GM12878 (cell line): ENCODE data around the gene GIPC1. TPM values are rescaled to one million over a fixed set of nuclear protein-coding genes. Genes with fewer than 3 reads are reported as not detected.
A peak's percentile ranks its signal among the peaks of the same experiment; 100 is the strongest.

Experiments
- FOXM1 ChIP-seq: IDR thresholded peaks from 2 replicates; pipeline ENCODE4 v1.6.1; 2012; ENCODE audit warnings: low read depth, mild to moderate bottlenecking, inconsistent platforms, low read length, moderate library complexity
- MTA3 ChIP-seq: IDR thresholded peaks from 2 replicates; pipeline ENCODE4 v1.6.1; 2012; ENCODE audit warnings: low read length, inconsistent platforms, borderline replicate concordance
- SMAD5 ChIP-seq: IDR thresholded peaks from 2 replicates; pipeline ENCODE4 v1.6.1; 2016; ENCODE audit warnings: antibody characterized with exemption, low read depth
- SMARCA5 ChIP-seq: fragments of 450-650 bp; IDR thresholded peaks from 2 replicates; pipeline ENCODE4 v1.6.1; 2017; ENCODE audit warnings: mild to moderate bottlenecking
- SPI1 ChIP-seq: IDR thresholded peaks from 2 replicates; pipeline ENCODE4 v1.6.1; 2011; ENCODE audit warnings: low read depth, mild to moderate bottlenecking, low read length, moderate library complexity, borderline replicate concordance; ENCODE audit not compliant: insufficient read depth
- SREBF2 ChIP-seq: IDR thresholded peaks from 2 replicates; pipeline ENCODE4 v1.6.1; 2012; ENCODE audit warnings: mild to moderate bottlenecking, low read length
- SUPT20H ChIP-seq: IDR thresholded peaks from 2 replicates; pipeline ENCODE4 v1.6.1; 2011; ENCODE audit warnings: low read depth, mild to moderate bottlenecking, low read length, moderate library complexity, borderline replicate concordance; ENCODE audit not compliant: control insufficient read depth
- TARDBP ChIP-seq: IDR thresholded peaks from 2 replicates; pipeline ENCODE4 v1.6.1; 2016; ENCODE audit warnings: borderline replicate concordance
- polyA plus RNA-seq, 11 experiments: library from polyadenylated mRNA; depleted of rRNA in 4 of 11; unstranded in 6 of 11; stranded (reverse) in 5 of 11; fragments of >200 nt; fragmentation: Nextera tagmentation in 4 of 11; fragmentation: Illumina TruSeq in 1 of 11; extraction: Ambion mirVana in 4 of 11; extraction: Trizol in 1 of 11; gene quantifications; 1 replicate in 1 of 11; 2 replicates in 10 of 11; pipeline versions ENCODE4 v1.2.1 to v1.2.3, GENCODE V29; 2011 to 2016; ENCODE audit warnings: inconsistent platforms in 2 of 11, missing spikeins in 2 of 11, low read depth in 1 of 11
- total RNA-seq, 4 experiments: library from RNA; depleted of rRNA in 3 of 4; stranded (reverse); fragments of >200 nt in 3 of 4; fragmentation: Illumina TruSeq in 1 of 4; extraction: Trizol in 1 of 4; gene quantifications; 2 replicates each; pipeline versions ENCODE4 v1.2.1 to v1.2.3, GENCODE V29; 2013 to 2021
- TF ChIP-seq, protein P1 (sequence below): fragments of 450-650 bp; IDR thresholded peaks from 2 replicates; pipeline ENCODE4 v1.6.1; 2017; ENCODE audit warnings: mild to moderate bottlenecking, moderate library complexity
- TF ChIP-seq, protein P2 (sequence below): fragments of 450-650 bp; formaldehyde crosslinking; IDR thresholded peaks from 2 replicates; pipeline ENCODE4 v1.4.0; 2022; ENCODE audit warnings: mild to moderate bottlenecking, moderate library complexity

Gene GIPC1
- total and polyA plus RNA-seq, 10 of the 15 experiments (the other 5 are each of a cell fraction or from before 2014, with no cell fraction given) = 0.47 to 24.1 (median 13.6) TPM

DNA sequence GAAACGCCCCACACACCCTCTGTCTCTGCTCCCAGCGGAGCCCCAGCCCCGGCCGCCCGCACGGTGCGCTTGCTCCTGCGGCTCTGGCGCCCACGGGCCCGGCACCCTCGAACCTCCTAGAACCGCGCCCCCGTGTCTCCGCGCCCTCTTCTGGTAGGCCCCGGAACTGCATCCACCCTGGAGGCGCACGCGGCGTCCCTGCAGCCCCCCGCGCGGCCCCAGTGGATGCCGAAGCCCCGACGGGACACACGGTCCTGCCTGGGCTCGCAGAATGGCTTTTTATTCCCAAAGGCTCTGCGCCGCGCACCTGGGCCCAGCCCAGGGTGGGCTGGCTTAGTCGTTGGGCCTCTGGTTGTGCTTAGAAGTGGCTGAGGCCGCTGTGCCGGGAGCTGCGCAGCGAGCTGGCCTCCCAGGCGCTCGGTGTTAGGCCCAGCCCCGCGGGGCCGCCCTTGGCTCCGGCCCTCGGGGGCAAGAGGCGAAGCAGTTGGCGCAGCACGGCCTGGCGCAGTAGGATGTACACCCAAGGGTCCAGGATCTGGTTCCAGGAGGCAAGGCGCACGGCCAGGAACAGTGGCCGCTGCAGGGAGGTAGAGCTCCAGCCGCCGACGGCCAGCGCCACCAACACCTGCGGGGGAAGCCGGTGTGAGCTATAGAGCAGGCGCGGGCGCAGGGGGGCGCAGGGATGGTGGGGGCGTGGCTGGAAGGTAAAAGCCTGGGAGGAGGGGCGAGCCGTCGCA is 23.6 kb downstream of the GIPC1 start (continued):
- TF ChIP-seq SREBF2 = no peak
- no peak for TF ChIP-seq TARDBP
- 0 out of 2 replicates have a peak, but pooled peaks have one; percentile 17 for TF ChIP-seq FOXM1
- TF ChIP-seq, protein P1, sequence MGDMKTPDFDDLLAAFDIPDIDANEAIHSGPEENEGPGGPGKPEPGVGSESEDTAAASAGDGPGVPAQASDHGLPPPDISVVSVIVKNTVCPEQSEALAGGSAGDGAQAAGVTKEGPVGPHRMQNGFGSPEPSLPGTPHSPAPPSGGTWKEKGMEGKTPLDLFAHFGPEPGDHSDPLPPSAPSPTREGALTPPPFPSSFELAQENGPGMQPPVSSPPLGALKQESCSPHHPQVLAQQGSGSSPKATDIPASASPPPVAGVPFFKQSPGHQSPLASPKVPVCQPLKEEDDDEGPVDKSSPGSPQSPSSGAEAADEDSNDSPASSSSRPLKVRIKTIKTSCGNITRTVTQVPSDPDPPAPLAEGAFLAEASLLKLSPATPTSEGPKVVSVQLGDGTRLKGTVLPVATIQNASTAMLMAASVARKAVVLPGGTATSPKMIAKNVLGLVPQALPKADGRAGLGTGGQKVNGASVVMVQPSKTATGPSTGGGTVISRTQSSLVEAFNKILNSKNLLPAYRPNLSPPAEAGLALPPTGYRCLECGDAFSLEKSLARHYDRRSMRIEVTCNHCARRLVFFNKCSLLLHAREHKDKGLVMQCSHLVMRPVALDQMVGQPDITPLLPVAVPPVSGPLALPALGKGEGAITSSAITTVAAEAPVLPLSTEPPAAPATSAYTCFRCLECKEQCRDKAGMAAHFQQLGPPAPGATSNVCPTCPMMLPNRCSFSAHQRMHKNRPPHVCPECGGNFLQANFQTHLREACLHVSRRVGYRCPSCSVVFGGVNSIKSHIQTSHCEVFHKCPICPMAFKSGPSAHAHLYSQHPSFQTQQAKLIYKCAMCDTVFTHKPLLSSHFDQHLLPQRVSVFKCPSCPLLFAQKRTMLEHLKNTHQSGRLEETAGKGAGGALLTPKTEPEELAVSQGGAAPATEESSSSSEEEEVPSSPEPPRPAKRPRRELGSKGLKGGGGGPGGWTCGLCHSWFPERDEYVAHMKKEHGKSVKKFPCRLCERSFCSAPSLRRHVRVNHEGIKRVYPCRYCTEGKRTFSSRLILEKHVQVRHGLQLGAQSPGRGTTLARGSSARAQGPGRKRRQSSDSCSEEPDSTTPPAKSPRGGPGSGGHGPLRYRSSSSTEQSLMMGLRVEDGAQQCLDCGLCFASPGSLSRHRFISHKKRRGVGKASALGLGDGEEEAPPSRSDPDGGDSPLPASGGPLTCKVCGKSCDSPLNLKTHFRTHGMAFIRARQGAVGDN = no peak
- no peak for TF ChIP-seq SUPT20H
- no peak for TF ChIP-seq SPI1
- no peak for TF ChIP-seq SMAD5
- TF ChIP-seq SMARCA5 = peak; percentile 41; the same call in 1 of the 2 replicates
- peak; percentile 58; the same call in 1 of the 2 replicates for TF ChIP-seq MTA3
- TF ChIP-seq, protein P2, sequence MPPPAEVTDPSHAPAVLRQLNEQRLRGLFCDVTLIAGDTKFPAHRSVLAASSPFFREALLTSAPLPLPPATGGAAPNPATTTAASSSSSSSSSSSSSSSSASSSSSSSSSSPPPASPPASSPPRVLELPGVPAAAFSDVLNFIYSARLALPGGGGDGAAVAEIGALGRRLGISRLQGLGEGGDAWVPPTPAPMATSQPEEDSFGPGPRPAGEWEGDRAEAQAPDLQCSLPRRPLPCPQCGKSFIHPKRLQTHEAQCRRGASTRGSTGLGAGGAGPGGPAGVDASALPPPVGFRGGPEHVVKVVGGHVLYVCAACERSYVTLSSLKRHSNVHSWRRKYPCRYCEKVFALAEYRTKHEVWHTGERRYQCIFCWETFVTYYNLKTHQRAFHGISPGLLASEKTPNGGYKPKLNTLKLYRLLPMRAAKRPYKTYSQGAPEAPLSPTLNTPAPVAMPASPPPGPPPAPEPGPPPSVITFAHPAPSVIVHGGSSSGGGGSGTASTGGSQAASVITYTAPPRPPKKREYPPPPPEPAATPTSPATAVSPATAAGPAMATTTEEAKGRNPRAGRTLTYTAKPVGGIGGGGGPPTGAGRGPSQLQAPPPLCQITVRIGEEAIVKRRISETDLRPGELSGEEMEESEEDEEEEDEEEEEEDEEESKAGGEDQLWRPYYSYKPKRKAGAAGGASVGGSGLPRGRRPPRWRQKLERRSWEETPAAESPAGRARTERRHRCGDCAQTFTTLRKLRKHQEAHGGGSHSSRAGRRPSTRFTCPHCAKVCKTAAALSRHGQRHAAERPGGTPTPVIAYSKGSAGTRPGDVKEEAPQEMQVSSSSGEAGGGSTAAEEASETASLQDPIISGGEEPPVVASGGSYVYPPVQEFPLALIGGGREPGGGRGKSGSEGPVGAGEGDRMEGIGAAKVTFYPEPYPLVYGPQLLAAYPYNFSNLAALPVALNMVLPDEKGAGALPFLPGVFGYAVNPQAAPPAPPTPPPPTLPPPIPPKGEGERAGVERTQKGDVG (CRISPR knock-in tag) = no peak
